Amygdala (tissue), 56 donors: Measurements from ENCODE around the gene ANKRD65.
"Not testable (repeated sequence)": the region's sequence is repeated elsewhere in the genome, so short reads cannot be mapped to it uniquely, and the experiment has no call there.

Experiments used
- DNase-seq, 56 donors: peaks; one replicate each; lab custom pipeline; 2025; lab: John Stamatoyannopoulos, UW

The ANKRD65 gene

GRCh38 chr1:1421147-1421906 lies at the start of gene ANKRD65:
ANKRD65 (minus strand) TSS chr1:1421276; CDS start chr1:1421005, 271 bp downstream.
- DNase-seq, result peak in 28 of 56 donors; percentile 26 to 78 (median 53)

GRCh38 chr1:1468196-1468985 lies 47.3 kb upstream of the ANKRD65 start:
- DNase-seq, result not testable (repeated sequence)

- no peak for DNase-seq
These were observed 42.2 kb upstream of the ANKRD65 start for GRCh38 chr1:1463312-1463711.

- peak in 2 of 56 donors; percentile 12 to 32 for DNase-seq
These were observed 41.4 kb upstream of the ANKRD65 start for GRCh38 chr1:1462318-1462966.

GRCh38 chr1:1461721-1462317 lies 40.7 kb upstream of the ANKRD65 start:
- DNase-seq, result no peak

- DNase-seq, result no peak
These were observed 39.6 kb upstream of the ANKRD65 start for GRCh38 chr1:1460540-1461130.

GRCh38 chr1:1459711-1460110 lies 38.6 kb upstream of the ANKRD65 start:
- DNase-seq, result not testable (repeated sequence)

GRCh38 chr1:1459156-1459555 lies 38.1 kb upstream of the ANKRD65 start:
- DNase-seq, result not testable (repeated sequence)

GRCh38 chr1:1456683-1457255 lies 35.7 kb upstream of the ANKRD65 start:
- not testable (repeated sequence) for DNase-seq

GRCh38 chr1:1455934-1456333 lies 34.9 kb upstream of the ANKRD65 start:
- not testable (repeated sequence) for DNase-seq

GRCh38 chr1:1455366-1455884 lies 34.3 kb upstream of the ANKRD65 start:
- no peak for DNase-seq

GRCh38 chr1:1454286-1455056 lies 33.4 kb upstream of the ANKRD65 start:
- not testable (repeated sequence) for DNase-seq

GRCh38 chr1:1452882-1453281 lies 31.8 kb upstream of the ANKRD65 start:
- DNase-seq, result no peak

GRCh38 chr1:1452365-1452739 lies 31.3 kb upstream of the ANKRD65 start:
- DNase-seq, result not testable (repeated sequence)

GRCh38 chr1:1451696-1452364 lies 30.8 kb upstream of the ANKRD65 start:
- DNase-seq, result no peak

GRCh38 chr1:1450616-1451015 lies 29.5 kb upstream of the ANKRD65 start:
- not testable (repeated sequence) for DNase-seq

GRCh38 chr1:1449099-1449739 lies 28.1 kb upstream of the ANKRD65 start, which contains the start of gene ATAD3C:
ATAD3C (plus strand) TSS chr1:1449689; CDS start chr1:1450684, 995 bp downstream.
- DNase-seq, result no peak

GRCh38 chr1:1446631-1447030 lies 25.6 kb upstream of the ANKRD65 start:
- DNase-seq, result not testable (repeated sequence)
